NCI-H2196 treated with DMSO at 0.1 percent for 48 hours (cell line): ENCODE measurements around the gene DPEP2NB.
"Not testable (repeated sequence)": the region's sequence is repeated elsewhere in the genome, so short reads cannot be mapped to it uniquely, and the experiment has no call there.

ENCODE experiments used
- DNase-seq: peaks from one replicate; lab custom pipeline; 2025; ENCODE audit not compliant: unreplicated experiment; lab: John Stamatoyannopoulos, UW

DPEP2NB gene

GRCh38 chr16:67987460-67988160 is 28.1 kb downstream of the DPEP2NB start:
- DNase-seq: no peak

GRCh38 chr16:67986949-67987348 is 28.8 kb downstream of the DPEP2NB start:
- no peak for DNase-seq

- DNase-seq: no peak
Measured at GRCh38 chr16:67982011-67982696, 33.6 kb downstream of the DPEP2NB start.

GRCh38 chr16:67979955-67980678 is 35.6 kb downstream of the DPEP2NB start, which contains the start of gene DPEP3:
DPEP3 (minus strand) TSS chr16:67980499; CDS start chr16:67980380, 119 bp downstream.
- DNase-seq: no peak

GRCh38 chr16:67977469-67978227 is 38.1 kb downstream of the DPEP2NB start:
- no peak for DNase-seq

GRCh38 chr16:67977005-67977404 is 38.7 kb downstream of the DPEP2NB start:
- DNase-seq: no peak

GRCh38 chr16:67976205-67976604 is 39.5 kb downstream of the DPEP2NB start:
- no peak for DNase-seq

- no peak for DNase-seq
Measured at GRCh38 chr16:67975321-67976105, 40.2 kb downstream of the DPEP2NB start.

GRCh38 chr16:67972285-67972684 is 43.4 kb downstream of the DPEP2NB start:
- DNase-seq: not testable (repeated sequence)

GRCh38 chr16:67971111-67971510 is 44.6 kb downstream of the DPEP2NB start:
- DNase-seq: no peak

GRCh38 chr16:67969254-67970039 is 46.3 kb downstream of the DPEP2NB start:
- no peak for DNase-seq

GRCh38 chr16:67968400-67969253 is 47.1 kb downstream of the DPEP2NB start, which contains the start of gene SLC12A4:
SLC12A4 (minus strand) TSS chr16:67968637; CDS start chr16:67968553, 84 bp downstream.
- peak; percentile 12 for DNase-seq

- no peak for DNase-seq
Measured at GRCh38 chr16:67967958-67968399, 47.7 kb downstream of the DPEP2NB start.

GRCh38 chr16:67967183-67967957 is 48.3 kb downstream of the DPEP2NB start:
- no peak for DNase-seq

GRCh38 chr16:67966549-67967182 is 49.0 kb downstream of the DPEP2NB start:
- no peak for DNase-seq

GRCh38 chr16:67965668-67966548 is 49.8 kb downstream of the DPEP2NB start:
- no peak for DNase-seq
